ENCODE measurements around the gene CNTNAP2. TPM values are rescaled to one million over a fixed set of nuclear protein-coding genes. Genes with fewer than 3 reads are reported as not detected.

Gene CNTNAP2
- total and polyA plus RNA-seq, 7 experiments from 2014 or later: 0.02 to 0.48 (median 0.24) TPM; not detected in 2

- Histone ChIP-seq H3K9me3 (ENCODE audit: control insufficient read depth in 2 of 3, low read length in 3 of 3) (no peaks in the 10 kb centered on the region), H3K27me3 (ENCODE audit: control insufficient read depth in 2 of 2, insufficient read depth in 2 of 2, low read length in 2 of 2) (no peaks in the 10 kb centered on the region), H3K4me3 (ENCODE audit: low read length) (no peak overlapping the region), H3K4me1 (ENCODE audit: control insufficient read depth in 2 of 2, insufficient read depth in 2 of 2, low read length in 2 of 2) (no peaks in the 10 kb centered on the region), H3K36me3 (ENCODE audit: control insufficient read depth in 2 of 3, insufficient read depth in 3 of 3, low read length in 3 of 3) (no peaks in the 10 kb centered on the region), H3K27ac (ENCODE audit: low read depth, low read length) (no peak overlapping the region)
- intact Hi-C loops (cut with micrococcal nuclease): no loop called here
- Mint-ChIP-seq H3K9me3 (peaks cover 0 to 9% (median 3%) of the 10 kb centered on the region in 11 donors), H3K27ac (no peak overlapping the region), H3K4me3 (no peak overlapping the region), H3K27me3 (no peaks in the 10 kb centered on the region), H3K36me3 (no peaks in the 10 kb centered on the region), H3K4me1 (no peaks in the 10 kb centered on the region)
- DNase-seq (no peak), ATAC-seq (no peak)
- POLR2A ChIA-PET: no interaction called here
- CTCF ChIA-PET: no interaction called here
These were observed 1379.6 kb downstream of the CNTNAP2 start for GRCh38 chr7:147496209-147496608.

- ChIA-PET POLR2A (no interaction called here), CTCF (no interaction called here)
- intact Hi-C loops (cut with micrococcal nuclease): no loop called here
- Histone ChIP-seq H3K27ac (ENCODE audit: low read depth, low read length) (no peak overlapping the region), H3K36me3 (ENCODE audit: control insufficient read depth in 2 of 3, insufficient read depth in 3 of 3, low read length in 3 of 3) (no peaks in the 10 kb centered on the region), H3K9me3 (ENCODE audit: control insufficient read depth in 2 of 3, low read length in 3 of 3) (no peaks in the 10 kb centered on the region), H3K4me3 (ENCODE audit: low read length) (no peak overlapping the region), H3K4me1 (ENCODE audit: control insufficient read depth in 2 of 2, insufficient read depth in 2 of 2, low read length in 2 of 2) (no peaks in the 10 kb centered on the region), H3K27me3 (ENCODE audit: control insufficient read depth in 2 of 2, insufficient read depth in 2 of 2, low read length in 2 of 2) (no peaks in the 10 kb centered on the region)
- peaks cover 0 to 9% (median 0%) of the 10 kb centered on the region in 11 donors for H3K9me3 Mint-ChIP-seq
- H3K4me1 Mint-ChIP-seq: no peaks in the 10 kb centered on the region
- no peaks in the 10 kb centered on the region for H3K27me3 Mint-ChIP-seq
- H3K4me3 Mint-ChIP-seq: no peak overlapping the region
- H3K27ac Mint-ChIP-seq: no peak overlapping the region
- no peaks in the 10 kb centered on the region for H3K36me3 Mint-ChIP-seq
- ATAC-seq: no peak
- no peak for DNase-seq
These were observed 1380.6 kb downstream of the CNTNAP2 start for GRCh38 chr7:147497246-147497645.

GRCh38 chr7:147498081-147498480 is 1381.5 kb downstream of the CNTNAP2 start:
- no peaks in the 10 kb centered on the region for H3K4me1 ChIP-seq (ENCODE audit: control insufficient read depth in 2 of 2, insufficient read depth in 2 of 2, low read length in 2 of 2)
- no peaks in the 10 kb centered on the region for H3K27me3 ChIP-seq (ENCODE audit: control insufficient read depth in 2 of 2, insufficient read depth in 2 of 2, low read length in 2 of 2)
- H3K9me3 ChIP-seq (ENCODE audit: control insufficient read depth in 2 of 3, low read length in 3 of 3): no peaks in the 10 kb centered on the region
- H3K4me1 Mint-ChIP-seq: no peaks in the 10 kb centered on the region
- H3K27ac ChIP-seq (ENCODE audit: low read depth, low read length): no peak overlapping the region
- ChIA-PET CTCF (no interaction called here), POLR2A (no interaction called here)
- peaks cover 0 to 9% (median 0%) of the 10 kb centered on the region in 11 donors for H3K9me3 Mint-ChIP-seq
- H3K4me3 Mint-ChIP-seq: no peak overlapping the region
- no peak for ATAC-seq
- no peaks in the 10 kb centered on the region for H3K36me3 ChIP-seq (ENCODE audit: control insufficient read depth in 2 of 3, insufficient read depth in 3 of 3, low read length in 3 of 3)
- no peaks in the 10 kb centered on the region for H3K27me3 Mint-ChIP-seq
- no peak overlapping the region for H3K4me3 ChIP-seq (ENCODE audit: low read length)
- no peaks in the 10 kb centered on the region for H3K36me3 Mint-ChIP-seq
- intact Hi-C loops (cut with micrococcal nuclease): no loop called here
- no peak for DNase-seq
- no peak overlapping the region for H3K27ac Mint-ChIP-seq

GRCh38 chr7:147509035-147509501 is 1392.5 kb downstream of the CNTNAP2 start:
- peaks cover 0 to 13% (median 3%) of the 10 kb centered on the region in 11 donors for H3K9me3 Mint-ChIP-seq
- ChIA-PET CTCF (no interaction called here), POLR2A (no interaction called here)
- Histone ChIP-seq H3K4me1 (ENCODE audit: control insufficient read depth in 2 of 2, insufficient read depth in 2 of 2, low read length in 2 of 2) (no peaks in the 10 kb centered on the region), H3K36me3 (ENCODE audit: control insufficient read depth in 2 of 3, insufficient read depth in 3 of 3, low read length in 3 of 3) (no peaks in the 10 kb centered on the region), H3K27me3 (ENCODE audit: control insufficient read depth in 2 of 2, insufficient read depth in 2 of 2, low read length in 2 of 2) (no peaks in the 10 kb centered on the region), H3K9me3 (ENCODE audit: control insufficient read depth in 2 of 3, low read length in 3 of 3) (no peaks in the 10 kb centered on the region), H3K27ac (ENCODE audit: low read depth, low read length) (no peak overlapping the region), H3K4me3 (ENCODE audit: low read length) (no peak overlapping the region)
- no peak for ATAC-seq
- no peak for DNase-seq
- no peak overlapping the region for H3K4me3 Mint-ChIP-seq
- intact Hi-C loops (cut with micrococcal nuclease): no loop called here
- H3K4me1 Mint-ChIP-seq: no peaks in the 10 kb centered on the region
- no peaks in the 10 kb centered on the region for H3K36me3 Mint-ChIP-seq
- no peaks in the 10 kb centered on the region for H3K27me3 Mint-ChIP-seq
- H3K27ac Mint-ChIP-seq: no peak overlapping the region

- Histone ChIP-seq H3K36me3 (ENCODE audit: control insufficient read depth in 2 of 3, insufficient read depth in 3 of 3, low read length in 3 of 3) (no peaks in the 10 kb centered on the region), H3K4me3 (ENCODE audit: low read length) (no peak overlapping the region), H3K9me3 (ENCODE audit: control insufficient read depth in 2 of 3, low read length in 3 of 3) (no peaks in the 10 kb centered on the region), H3K27ac (ENCODE audit: low read depth, low read length) (no peak overlapping the region), H3K4me1 (ENCODE audit: control insufficient read depth in 2 of 2, insufficient read depth in 2 of 2, low read length in 2 of 2) (no peaks in the 10 kb centered on the region), H3K27me3 (ENCODE audit: control insufficient read depth in 2 of 2, insufficient read depth in 2 of 2, low read length in 2 of 2) (no peaks in the 10 kb centered on the region)
- H3K36me3 Mint-ChIP-seq: no peaks in the 10 kb centered on the region
- no peak overlapping the region for H3K4me3 Mint-ChIP-seq
- H3K9me3 Mint-ChIP-seq: peaks cover 0 to 14% (median 3%) of the 10 kb centered on the region in 11 donors
- no peaks in the 10 kb centered on the region for H3K4me1 Mint-ChIP-seq
- ChIA-PET CTCF (no interaction called here), POLR2A (no interaction called here)
- H3K27me3 Mint-ChIP-seq: no peaks in the 10 kb centered on the region
- ATAC-seq (no peak), DNase-seq (no peak)
- no peak overlapping the region for H3K27ac Mint-ChIP-seq
- intact Hi-C loops (cut with micrococcal nuclease): no loop called here
These were observed 1393.1 kb downstream of the CNTNAP2 start for GRCh38 chr7:147509541-147510200.

GRCh38 chr7:147510201-147510542 is 1393.6 kb downstream of the CNTNAP2 start:
- H3K4me3 ChIP-seq (ENCODE audit: low read length): no peak overlapping the region
- CTCF ChIA-PET: no interaction called here
- H3K36me3 ChIP-seq (ENCODE audit: control insufficient read depth in 2 of 3, insufficient read depth in 3 of 3, low read length in 3 of 3): no peaks in the 10 kb centered on the region
- H3K4me1 ChIP-seq (ENCODE audit: control insufficient read depth in 2 of 2, insufficient read depth in 2 of 2, low read length in 2 of 2): no peaks in the 10 kb centered on the region
- no peaks in the 10 kb centered on the region for H3K27me3 ChIP-seq (ENCODE audit: control insufficient read depth in 2 of 2, insufficient read depth in 2 of 2, low read length in 2 of 2)
- H3K27ac ChIP-seq (ENCODE audit: low read depth, low read length): no peak overlapping the region
- H3K4me1 Mint-ChIP-seq: no peaks in the 10 kb centered on the region
- H3K4me3 Mint-ChIP-seq: no peak overlapping the region
- H3K9me3 ChIP-seq (ENCODE audit: control insufficient read depth in 2 of 3, low read length in 3 of 3): no peaks in the 10 kb centered on the region
- no peak for ATAC-seq
- peaks cover 0 to 16% (median 4%) of the 10 kb centered on the region in 11 donors for H3K9me3 Mint-ChIP-seq
- POLR2A ChIA-PET: no interaction called here
- H3K27ac Mint-ChIP-seq: no peak overlapping the region
- no peaks in the 10 kb centered on the region for H3K27me3 Mint-ChIP-seq
- intact Hi-C loops (cut with micrococcal nuclease): no loop called here
- DNase-seq: no peak
- no peaks in the 10 kb centered on the region for H3K36me3 Mint-ChIP-seq

- DNase-seq (no peak), ATAC-seq (no peak)
- H3K27me3 Mint-ChIP-seq: no peaks in the 10 kb centered on the region
- H3K36me3 Mint-ChIP-seq: no peaks in the 10 kb centered on the region
- intact Hi-C loops (cut with micrococcal nuclease): no loop called here
- peaks cover 0 to 16% (median 4%) of the 10 kb centered on the region in 11 donors for H3K9me3 Mint-ChIP-seq
- Histone ChIP-seq H3K9me3 (ENCODE audit: control insufficient read depth in 2 of 3, low read length in 3 of 3) (no peaks in the 10 kb centered on the region), H3K4me3 (ENCODE audit: low read length) (no peak overlapping the region), H3K27me3 (ENCODE audit: control insufficient read depth in 2 of 2, insufficient read depth in 2 of 2, low read length in 2 of 2) (no peaks in the 10 kb centered on the region), H3K36me3 (ENCODE audit: control insufficient read depth in 2 of 3, insufficient read depth in 3 of 3, low read length in 3 of 3) (no peaks in the 10 kb centered on the region), H3K27ac (ENCODE audit: low read depth, low read length) (no peak overlapping the region), H3K4me1 (ENCODE audit: control insufficient read depth in 2 of 2, insufficient read depth in 2 of 2, low read length in 2 of 2) (no peaks in the 10 kb centered on the region)
- H3K4me1 Mint-ChIP-seq: no peaks in the 10 kb centered on the region
- H3K4me3 Mint-ChIP-seq: no peak overlapping the region
- ChIA-PET CTCF (no interaction called here), POLR2A (no interaction called here)
- no peak overlapping the region for H3K27ac Mint-ChIP-seq
These were observed 1394.3 kb downstream of the CNTNAP2 start for GRCh38 chr7:147510923-147511322.
